Measurements from ENCODE around the gene VMP1. TPM values are rescaled to one million over a fixed set of nuclear protein-coding genes. Genes with fewer than 3 reads are reported as not detected.
"Not testable (repeated sequence)": the region's sequence is repeated elsewhere in the genome, so short reads cannot be mapped to it uniquely, and the experiment has no call there.

Gene VMP1
- total RNA-seq, 1 donor from 2014 or later: 203 TPM

- no peak for DNase-seq
Observed at GRCh38 chr17:59870482-59870881, 163.0 kb downstream of the VMP1 start.

GRCh38 chr17:59872351-59872750, 164.9 kb downstream of the VMP1 start:
- DNase-seq: no peak

- not testable (repeated sequence) for DNase-seq
Observed at GRCh38 chr17:59873414-59873813, 166.0 kb downstream of the VMP1 start.

GRCh38 chr17:59874376-59874775, 166.9 kb downstream of the VMP1 start:
- DNase-seq: no peak

- DNase-seq: no peak
Observed at GRCh38 chr17:59876107-59876506, 168.7 kb downstream of the VMP1 start.

GRCh38 chr17:59877965-59878364, 170.5 kb downstream of the VMP1 start:
- DNase-seq: no peak

- DNase-seq: no peak
Observed at GRCh38 chr17:59878624-59879023, 171.2 kb downstream of the VMP1 start.

GRCh38 chr17:59884861-59885260, 177.4 kb downstream of the VMP1 start:
- no peak for DNase-seq

GRCh38 chr17:59888145-59888750, 180.8 kb downstream of the VMP1 start:
- DNase-seq: no peak

GRCh38 chr17:59890720-59891119, 183.3 kb downstream of the VMP1 start:
- DNase-seq: no peak

Small RNA genes within 50 kb of the gene (small RNA-seq; reads per million reads assigned to genes)
- gene AC040904.1 (ENCODE audit: low replicate concordance) (not detected), gene RNU6-450P (ENCODE audit: low replicate concordance) (not detected)

Other genes with a start within 250 kb of the VMP1 start
- 53.9 TPM for gene DHX40, start 142.0 kb upstream of the VMP1 start, total RNA-seq
- gene CLTC, start 87.8 kb upstream of the VMP1 start, total RNA-seq: 255 TPM
- 19.4 TPM for gene PTRH2, start 224 bp upstream of the VMP1 start, total RNA-seq
- gene TUBD1, start 185.3 kb downstream of the VMP1 start, total RNA-seq: 8.8 TPM
- gene RPS6KB1, start 185.5 kb downstream of the VMP1 start, total RNA-seq: 37.5 TPM

Data from skin of body (tissue), 3 donors.